Measurements from ENCODE around the gene RAPSN.

RAPSN gene

GRCh38 chr11:47411884-47412746, 36.8 kb downstream of the RAPSN start:
- no peak overlapping the region for H3K9ac ChIP-seq (ENCODE audit: low read length)
- peaks cover 41% of the 10 kb centered on the region for H3K4me1 ChIP-seq (ENCODE audit: insufficient read depth, low read length)
- no peaks in the 10 kb centered on the region for H3K9me3 ChIP-seq (ENCODE audit: low read length)
- no peaks in the 10 kb centered on the region for H3K27me3 ChIP-seq (ENCODE audit: control insufficient read depth in 1 of 2, insufficient read depth in 2 of 2, low read length in 2 of 2)
- H3K27ac ChIP-seq (ENCODE audit: low read depth, low read length): no peak overlapping the region
- H3K36me3 ChIP-seq (ENCODE audit: insufficient read depth, low read length): peaks cover 26% of the 10 kb centered on the region
- H3K4me3 ChIP-seq (ENCODE audit: low read depth in 1 of 2, low read length in 2 of 2): no peak overlapping the region

- Histone ChIP-seq H3K36me3 (ENCODE audit: insufficient read depth, low read length) (peaks cover 25% of the 10 kb centered on the region), H3K4me3 (ENCODE audit: low read depth in 1 of 2, low read length in 2 of 2) (no peak overlapping the region), H3K4me1 (ENCODE audit: insufficient read depth, low read length) (peaks cover 34% of the 10 kb centered on the region), H3K27me3 (ENCODE audit: control insufficient read depth in 1 of 2, insufficient read depth in 2 of 2, low read length in 2 of 2) (no peaks in the 10 kb centered on the region), H3K9ac (ENCODE audit: low read length) (no peak overlapping the region), H3K9me3 (ENCODE audit: low read length) (no peaks in the 10 kb centered on the region), H3K27ac (ENCODE audit: low read depth, low read length) (peak overlapping the region; percentile 94)
Measured at GRCh38 chr11:47410370-47411264, 38.3 kb downstream of the RAPSN start.

GRCh38 chr11:47409440-47410369, 39.2 kb downstream of the RAPSN start:
- Histone ChIP-seq H3K9ac (ENCODE audit: low read length) (peak overlapping the region; percentile 97), H3K4me3 (ENCODE audit: low read depth in 1 of 2, low read length in 2 of 2) (peak overlapping the region; percentile 60 to 95), H3K27me3 (ENCODE audit: control insufficient read depth in 1 of 2, insufficient read depth in 2 of 2, low read length in 2 of 2) (no peaks in the 10 kb centered on the region), H3K36me3 (ENCODE audit: insufficient read depth, low read length) (peaks cover 16% of the 10 kb centered on the region), H3K9me3 (ENCODE audit: low read length) (no peaks in the 10 kb centered on the region), H3K27ac (ENCODE audit: low read depth, low read length) (peak overlapping the region; percentile 94), H3K4me1 (ENCODE audit: insufficient read depth, low read length) (peaks cover 27% of the 10 kb centered on the region)

GRCh38 chr11:47408598-47409439, 40.1 kb downstream of the RAPSN start:
- Histone ChIP-seq H3K27ac (ENCODE audit: low read depth, low read length) (peak overlapping the region; percentile 94), H3K9me3 (ENCODE audit: low read length) (no peaks in the 10 kb centered on the region), H3K36me3 (ENCODE audit: insufficient read depth, low read length) (peaks cover 7% of the 10 kb centered on the region), H3K4me1 (ENCODE audit: insufficient read depth, low read length) (peaks cover 27% of the 10 kb centered on the region), H3K27me3 (ENCODE audit: control insufficient read depth in 1 of 2, insufficient read depth in 2 of 2, low read length in 2 of 2) (no peaks in the 10 kb centered on the region), H3K9ac (ENCODE audit: low read length) (peak overlapping the region; percentile 97), H3K4me3 (ENCODE audit: low read depth in 1 of 2, low read length in 2 of 2) (peak overlapping the region; percentile 60 to 95)

- H3K27ac ChIP-seq (ENCODE audit: low read depth, low read length): peak within 1 kb of the TSS; percentile 94
- H3K36me3 ChIP-seq (ENCODE audit: insufficient read depth, low read length): peaks cover 4% of the 10 kb centered on the region
- H3K4me1 ChIP-seq (ENCODE audit: insufficient read depth, low read length): peaks cover 27% of the 10 kb centered on the region
- no peaks in the 10 kb centered on the region for H3K27me3 ChIP-seq (ENCODE audit: control insufficient read depth in 1 of 2, insufficient read depth in 2 of 2, low read length in 2 of 2)
- peak within 1 kb of the TSS; percentile 97 for H3K9ac ChIP-seq (ENCODE audit: low read length)
- no peaks in the 10 kb centered on the region for H3K9me3 ChIP-seq (ENCODE audit: low read length)
- H3K4me3 ChIP-seq (ENCODE audit: low read depth in 1 of 2, low read length in 2 of 2): peak within 1 kb of the TSS; percentile 62 to 95
Measured at GRCh38 chr11:47407746-47408590, 41.0 kb downstream of the RAPSN start, which contains the start of gene SLC39A13. Gene SLC39A13 (plus strand): TSS chr11:47408590. CDS start chr11:47410095, 1,505 bp downstream.

- no peaks in the 10 kb centered on the region for H3K36me3 ChIP-seq (ENCODE audit: insufficient read depth, low read length)
Measured at GRCh38 chr11:47406896-47407745, 41.8 kb downstream of the RAPSN start.

GRCh38 chr11:47403571-47403970, 45.4 kb downstream of the RAPSN start:
- no peaks in the 10 kb centered on the region for H3K36me3 ChIP-seq (ENCODE audit: insufficient read depth, low read length)
- no peak overlapping the region for H3K4me3 ChIP-seq (ENCODE audit: low read depth in 1 of 2, low read length in 2 of 2)
- H3K27me3 ChIP-seq (ENCODE audit: control insufficient read depth in 1 of 2, insufficient read depth in 2 of 2, low read length in 2 of 2): no peaks in the 10 kb centered on the region
- H3K9me3 ChIP-seq (ENCODE audit: low read length): no peaks in the 10 kb centered on the region
- H3K27ac ChIP-seq (ENCODE audit: low read depth, low read length): no peak overlapping the region
- H3K9ac ChIP-seq (ENCODE audit: low read length): no peak overlapping the region
- H3K4me1 ChIP-seq (ENCODE audit: insufficient read depth, low read length): peaks cover 22% of the 10 kb centered on the region

More at GRCh38 chr11:47406896-47407745, 41.8 kb downstream of the RAPSN start:
- Histone ChIP-seq H3K27me3 (ENCODE audit: control insufficient read depth in 1 of 2, insufficient read depth in 2 of 2, low read length in 2 of 2) (no peaks in the 10 kb centered on the region), H3K27ac (ENCODE audit: low read depth, low read length) (peak overlapping the region; percentile 90), H3K4me3 (ENCODE audit: low read depth in 1 of 2, low read length in 2 of 2) (peak overlapping the region; percentile 62 to 66), H3K9ac (ENCODE audit: low read length) (peak overlapping the region; percentile 93), H3K4me1 (ENCODE audit: insufficient read depth, low read length) (peaks cover 27% of the 10 kb centered on the region), H3K9me3 (ENCODE audit: low read length) (no peaks in the 10 kb centered on the region)

- H3K4me1 ChIP-seq (ENCODE audit: insufficient read depth, low read length): peaks cover 22% of the 10 kb centered on the region
- H3K4me3 ChIP-seq (ENCODE audit: low read depth in 1 of 2, low read length in 2 of 2): no peak overlapping the region
- H3K27ac ChIP-seq (ENCODE audit: low read depth, low read length): no peak overlapping the region
- H3K9me3 ChIP-seq (ENCODE audit: low read length): no peaks in the 10 kb centered on the region
- H3K9ac ChIP-seq (ENCODE audit: low read length): no peak overlapping the region
- no peaks in the 10 kb centered on the region for H3K27me3 ChIP-seq (ENCODE audit: control insufficient read depth in 1 of 2, insufficient read depth in 2 of 2, low read length in 2 of 2)
- H3K36me3 ChIP-seq (ENCODE audit: insufficient read depth, low read length): no peaks in the 10 kb centered on the region
Measured at GRCh38 chr11:47403135-47403534, 45.8 kb downstream of the RAPSN start.

GRCh38 chr11:47400768-47401279, 48.1 kb downstream of the RAPSN start:
- Histone ChIP-seq H3K4me3 (ENCODE audit: low read depth in 1 of 2, low read length in 2 of 2) (peak overlapping the region in 1 of 2 donors; percentile 41), H3K9me3 (ENCODE audit: low read length) (no peaks in the 10 kb centered on the region), H3K27me3 (ENCODE audit: control insufficient read depth in 1 of 2, insufficient read depth in 2 of 2, low read length in 2 of 2) (no peaks in the 10 kb centered on the region), H3K36me3 (ENCODE audit: insufficient read depth, low read length) (no peaks in the 10 kb centered on the region), H3K9ac (ENCODE audit: low read length) (peak overlapping the region; percentile 38), H3K4me1 (ENCODE audit: insufficient read depth, low read length) (peaks cover 15% of the 10 kb centered on the region), H3K27ac (ENCODE audit: low read depth, low read length) (peak overlapping the region; percentile 62)

Data from muscle layer of colon (tissue), 2 donors.